ENCODE results near the gene MAP1LC3B2.
"Not testable (repeated sequence)": the region's sequence is repeated elsewhere in the genome, so short reads cannot be mapped to it uniquely, and the experiment has no call there.

The MAP1LC3B2 gene

GRCh38 chr12:116556964-116557698, 2.0 kb upstream of the MAP1LC3B2 start:
- no peak for DNase-seq (ENCODE audit: low spot score)
- TF ChIP-seq CTCF (IDR thresholded peaks at IDR 0.05; ENCODE audit: extremely low read depth, missing control alignments): no peak

- no peak for DNase-seq (ENCODE audit: low spot score)
- no peak for TF ChIP-seq CTCF (IDR thresholded peaks at IDR 0.05; ENCODE audit: extremely low read depth, missing control alignments)
Observed at GRCh38 chr12:116558280-116559161, 660 bp upstream of the MAP1LC3B2 start.

- TF ChIP-seq CTCF (IDR thresholded peaks at IDR 0.05; ENCODE audit: extremely low read depth, missing control alignments): no peak
- no peak for DNase-seq (ENCODE audit: low spot score)
Observed at GRCh38 chr12:116561181-116561821, 2.1 kb downstream of the MAP1LC3B2 start.

GRCh38 chr12:116562090-116562489, 2.9 kb downstream of the MAP1LC3B2 start:
- TF ChIP-seq CTCF (IDR thresholded peaks at IDR 0.05; ENCODE audit: extremely low read depth, missing control alignments): no peak
- no peak for DNase-seq (ENCODE audit: low spot score)

- DNase-seq (ENCODE audit: low spot score): no peak
- TF ChIP-seq CTCF (IDR thresholded peaks at IDR 0.05; ENCODE audit: extremely low read depth, missing control alignments): no peak
Observed at GRCh38 chr12:116563262-116563661, 4.1 kb downstream of the MAP1LC3B2 start.

- no peak for TF ChIP-seq CTCF (IDR thresholded peaks at IDR 0.05; ENCODE audit: extremely low read depth, missing control alignments)
- no peak for DNase-seq (ENCODE audit: low spot score)
Observed at GRCh38 chr12:116564080-116564479, 4.9 kb downstream of the MAP1LC3B2 start.

- not testable (repeated sequence) for DNase-seq (ENCODE audit: low spot score)
Observed at GRCh38 chr12:116565221-116565620, 6.0 kb downstream of the MAP1LC3B2 start.
